Measurements from ENCODE around the gene RNF34.
A peak's percentile ranks its signal among the peaks of the same experiment; 100 is the strongest.
"Not testable (repeated sequence)": the region's sequence is repeated elsewhere in the genome, so short reads cannot be mapped to it uniquely, and the experiment has no call there.

RNF34 gene

DNA sequence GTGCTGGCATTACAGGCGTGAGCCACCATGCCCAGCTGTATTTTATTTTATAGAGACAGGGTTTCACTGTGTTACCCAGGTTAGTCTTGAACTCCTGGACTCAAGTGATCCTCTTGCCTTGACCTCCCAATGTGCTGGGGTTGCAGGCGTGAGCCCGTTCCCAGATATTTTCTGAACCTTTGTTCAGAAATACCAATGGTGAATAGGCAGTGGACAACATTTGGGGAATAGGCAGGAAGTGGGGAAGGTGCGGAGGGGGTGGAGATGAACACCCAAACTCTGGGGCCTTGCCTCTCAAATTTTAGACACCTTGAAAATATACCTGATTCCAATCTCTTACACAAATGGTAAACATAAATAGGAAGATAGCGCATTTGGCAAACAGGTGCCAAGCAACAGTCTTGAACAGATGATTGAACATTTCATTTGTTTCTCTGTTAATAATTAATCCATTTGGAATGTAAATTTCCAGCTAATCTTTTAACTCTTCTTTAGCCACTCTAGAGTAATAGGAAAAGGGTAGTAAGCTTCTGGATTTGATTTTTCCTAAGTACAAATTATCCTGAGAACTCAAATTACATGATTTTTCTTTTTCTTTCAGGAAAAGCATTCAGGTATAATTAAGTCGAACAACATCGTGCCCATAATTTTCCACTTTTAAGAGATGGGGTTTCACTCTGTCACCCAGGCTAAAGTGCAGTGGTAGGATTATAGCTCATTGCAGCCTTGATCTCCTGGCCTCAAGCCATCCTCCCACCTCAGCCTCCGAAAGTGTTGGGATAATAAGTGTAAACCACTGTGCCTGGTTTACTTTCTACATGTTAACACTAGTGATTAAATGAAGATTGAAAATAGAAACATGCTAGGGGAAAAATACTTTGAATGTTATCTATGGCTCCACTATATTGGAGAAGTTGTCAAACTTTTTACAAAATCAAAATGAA, 22.9 kb upstream of the RNF34 start:
- DNase-seq (ENCODE audit: low read depth), result no peak
- no peak overlapping the region for H3K4me3 ChIP-seq (ENCODE audit: low read length)
- TF ChIP-seq, protein P1, sequence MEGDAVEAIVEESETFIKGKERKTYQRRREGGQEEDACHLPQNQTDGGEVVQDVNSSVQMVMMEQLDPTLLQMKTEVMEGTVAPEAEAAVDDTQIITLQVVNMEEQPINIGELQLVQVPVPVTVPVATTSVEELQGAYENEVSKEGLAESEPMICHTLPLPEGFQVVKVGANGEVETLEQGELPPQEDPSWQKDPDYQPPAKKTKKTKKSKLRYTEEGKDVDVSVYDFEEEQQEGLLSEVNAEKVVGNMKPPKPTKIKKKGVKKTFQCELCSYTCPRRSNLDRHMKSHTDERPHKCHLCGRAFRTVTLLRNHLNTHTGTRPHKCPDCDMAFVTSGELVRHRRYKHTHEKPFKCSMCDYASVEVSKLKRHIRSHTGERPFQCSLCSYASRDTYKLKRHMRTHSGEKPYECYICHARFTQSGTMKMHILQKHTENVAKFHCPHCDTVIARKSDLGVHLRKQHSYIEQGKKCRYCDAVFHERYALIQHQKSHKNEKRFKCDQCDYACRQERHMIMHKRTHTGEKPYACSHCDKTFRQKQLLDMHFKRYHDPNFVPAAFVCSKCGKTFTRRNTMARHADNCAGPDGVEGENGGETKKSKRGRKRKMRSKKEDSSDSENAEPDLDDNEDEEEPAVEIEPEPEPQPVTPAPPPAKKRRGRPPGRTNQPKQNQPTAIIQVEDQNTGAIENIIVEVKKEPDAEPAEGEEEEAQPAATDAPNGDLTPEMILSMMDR (conservative IDR thresholded peaks at IDR 0.05; ENCODE audit: low read length), result no peak

DNA sequence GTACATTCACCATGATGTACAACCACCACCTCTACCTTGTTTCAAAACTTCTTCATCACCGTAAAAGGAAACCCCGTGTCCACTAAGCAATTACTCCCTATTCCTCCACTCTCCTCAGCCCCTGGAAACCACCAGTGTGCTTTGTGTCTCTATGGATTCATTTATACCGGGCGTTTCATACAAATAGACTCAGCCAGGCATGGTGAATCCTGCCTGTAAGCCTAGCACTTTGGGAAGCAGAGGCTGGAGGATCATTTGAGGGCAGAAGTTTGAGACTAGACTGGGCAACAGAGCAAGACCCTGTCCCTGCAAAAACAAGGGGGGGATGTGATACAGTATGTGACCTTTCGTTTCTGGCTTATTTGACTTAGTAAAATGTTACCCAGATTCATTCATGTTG, 21.2 kb upstream of the RNF34 start:
- TF ChIP-seq, protein P1 (conservative IDR thresholded peaks at IDR 0.05; ENCODE audit: low read length), result no peak
- H3K4me3 ChIP-seq (ENCODE audit: low read length), result no peak overlapping the region
- DNase-seq (ENCODE audit: low read depth), result no peak

DNA sequence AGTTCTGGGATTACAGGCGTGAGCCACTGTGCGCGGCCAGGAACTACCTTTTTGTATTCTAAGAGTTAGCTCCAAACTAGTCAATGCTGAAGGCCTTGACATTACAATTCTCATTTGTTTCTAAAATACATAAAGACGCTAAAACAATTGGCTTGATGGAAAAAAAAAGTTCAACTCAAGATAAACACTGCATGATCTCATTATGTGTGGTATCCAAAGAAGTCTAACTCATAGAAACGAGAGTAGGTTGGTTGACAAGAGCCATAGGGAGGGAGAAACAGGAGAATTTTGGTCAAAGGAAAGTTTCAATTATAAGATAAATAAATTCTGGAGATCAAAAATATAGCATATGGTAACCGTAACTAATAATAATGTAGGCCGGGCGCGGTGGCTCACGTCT, 20.0 kb upstream of the RNF34 start:
- no peak overlapping the region for H3K4me3 ChIP-seq (ENCODE audit: low read length)
- TF ChIP-seq, protein P1 (conservative IDR thresholded peaks at IDR 0.05; ENCODE audit: low read length), result no peak

DNA sequence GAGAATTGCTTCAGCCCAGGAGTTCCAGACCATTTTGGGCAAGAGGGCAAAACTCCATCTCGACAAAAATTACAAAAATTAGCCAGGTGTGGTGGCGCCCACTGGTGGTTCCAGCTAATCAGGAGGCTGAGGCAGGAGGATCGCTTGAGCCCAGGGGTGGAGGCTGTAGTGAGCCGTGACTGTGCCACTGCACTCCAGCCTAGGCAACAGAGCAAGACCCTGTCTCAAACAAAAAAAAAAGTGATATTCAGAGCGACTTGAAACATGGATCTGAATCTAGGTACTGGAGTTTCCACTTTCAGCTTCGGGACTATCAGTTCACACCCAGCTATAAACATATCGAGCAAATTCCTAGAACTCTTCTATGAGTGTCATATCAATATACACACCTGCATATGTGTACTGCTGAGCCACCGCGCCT, 16.3 kb upstream of the RNF34 start:
- no peak for DNase-seq (ENCODE audit: low read depth)
- TF ChIP-seq, protein P1 (conservative IDR thresholded peaks at IDR 0.05; ENCODE audit: low read length), result no peak
- H3K4me3 ChIP-seq (ENCODE audit: low read length), result no peak overlapping the region

More for the DNA sequence above, 20.0 kb upstream of the RNF34 start:
- no peak for DNase-seq (ENCODE audit: low read depth)

DNA sequence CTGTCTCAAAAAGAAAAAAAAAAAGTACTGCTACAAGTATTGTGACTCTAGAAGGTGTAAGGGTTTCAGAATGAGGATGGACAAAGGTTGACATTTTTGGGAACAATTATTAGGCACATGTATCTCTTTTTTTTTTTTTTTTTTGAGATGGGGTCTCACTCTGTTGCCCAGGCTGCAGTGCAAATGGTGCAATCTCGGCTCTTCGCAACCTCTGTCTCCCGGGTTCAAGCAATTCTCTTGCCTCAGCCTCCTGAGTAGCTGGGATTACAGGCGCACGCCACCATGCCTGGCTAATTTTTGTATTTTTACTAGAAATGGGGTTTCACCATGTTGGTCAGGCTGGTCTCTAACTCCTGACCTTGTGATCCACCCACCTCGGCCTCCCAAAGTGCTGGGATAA, 15.0 kb upstream of the RNF34 start:
- DNase-seq (ENCODE audit: low read depth); H3K4me3 ChIP-seq (ENCODE audit: low read length): not testable (repeated sequence)

DNA sequence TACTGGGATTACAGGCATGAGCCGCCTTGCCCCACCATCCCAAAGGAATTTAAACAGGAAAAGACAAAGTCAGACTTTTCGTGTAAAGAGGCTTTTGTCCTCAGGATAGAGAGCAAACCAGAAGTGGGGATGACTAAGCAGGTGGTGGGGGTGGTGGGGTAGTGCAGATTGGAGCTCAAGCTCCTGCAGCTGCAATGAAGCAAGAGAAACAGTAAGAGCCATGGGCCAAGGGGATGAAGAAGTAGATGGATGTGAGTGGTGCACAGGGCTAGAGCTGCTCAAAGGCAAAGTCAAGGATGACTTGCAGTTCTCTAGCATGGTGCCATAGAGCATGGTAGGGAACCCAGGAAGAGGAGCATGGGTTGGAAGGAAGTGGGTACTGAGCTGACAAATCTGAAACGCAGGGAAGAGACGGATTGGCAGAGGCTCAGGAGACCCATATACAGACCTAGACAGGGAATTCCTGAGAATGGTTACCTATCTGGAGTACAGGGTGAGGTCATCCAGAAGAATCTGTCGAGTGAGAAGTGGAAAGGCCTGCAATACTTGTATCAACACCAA, 11.4 kb upstream of the RNF34 start:
- TF ChIP-seq, protein P1 (conservative IDR thresholded peaks at IDR 0.05; ENCODE audit: low read length), result no peak
- peak; percentile 84 for DNase-seq (ENCODE audit: low read depth)
- no peak overlapping the region for H3K4me3 ChIP-seq (ENCODE audit: low read length)

DNA sequence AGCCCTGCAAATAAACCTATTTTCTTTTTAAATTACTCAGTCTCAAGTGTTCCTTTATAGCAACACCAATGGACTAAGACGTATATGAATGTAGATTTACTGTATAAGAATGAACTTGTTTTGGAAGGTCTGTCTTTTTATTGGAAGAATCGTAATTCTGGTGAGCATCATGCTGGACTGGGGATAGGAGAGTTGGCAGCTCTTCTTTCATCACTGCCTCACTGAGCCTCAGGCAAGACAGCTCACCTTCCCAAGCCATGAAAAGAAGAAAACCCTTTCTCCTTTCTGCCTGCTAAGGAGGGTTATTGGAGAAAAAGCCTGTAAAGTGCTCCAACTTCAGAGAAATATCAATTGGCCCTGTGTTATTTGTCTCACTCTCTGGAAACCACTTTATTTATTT, 9.1 kb upstream of the RNF34 start:
- no peak overlapping the region for H3K4me3 ChIP-seq (ENCODE audit: low read length)
- TF ChIP-seq, protein P1 (conservative IDR thresholded peaks at IDR 0.05; ENCODE audit: low read length), result no peak
- DNase-seq (ENCODE audit: low read depth), result no peak
